ENCODE measurements around the gene THAP5. TPM values are rescaled to one million over a fixed set of nuclear protein-coding genes. Genes with fewer than 3 reads are reported as not detected.
"Not testable (repeated sequence)": the region's sequence is repeated elsewhere in the genome, so short reads cannot be mapped to it uniquely, and the experiment has no call there.

Gene THAP5
- total RNA-seq, 4 donors from 2014 or later: 30.8 to 41.7 (median 36.2) TPM

- ATAC-seq: no peak
- H3K27me3 ChIP-seq: no peaks in the 10 kb centered on the region
Observed at GRCh38 chr7:108565987-108566386, 3.5 kb downstream of the THAP5 start.

DNA sequence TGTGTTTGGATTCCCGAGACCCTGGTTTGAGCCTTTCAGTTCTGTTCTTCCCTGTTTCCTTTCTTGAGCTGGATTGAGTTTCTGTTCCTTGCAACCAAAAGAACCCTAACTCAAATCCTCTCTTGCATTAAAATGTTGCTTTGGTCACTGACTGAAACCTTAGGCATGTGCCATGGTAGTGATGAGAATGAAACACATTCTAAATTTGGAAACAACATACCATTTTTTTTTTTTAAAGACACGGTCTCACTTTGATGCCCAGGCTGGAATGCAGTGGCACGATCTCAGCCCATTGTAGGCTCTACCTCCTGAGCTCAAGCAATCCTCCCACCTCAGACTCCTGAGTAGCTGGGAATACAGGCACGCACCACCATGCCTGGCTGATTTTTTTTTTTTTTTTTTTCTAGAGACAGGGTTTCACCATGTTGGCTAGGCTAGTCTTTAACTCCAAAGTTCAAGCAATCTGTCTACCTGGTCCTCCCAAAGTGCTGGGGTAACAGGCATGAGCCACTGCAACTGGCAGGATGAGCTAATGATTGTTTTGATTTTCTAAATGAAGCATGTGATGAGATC lies 8.4 kb downstream of the THAP5 start:
- TF ChIP-seq POLR2AphosphoS5 (IDR thresholded peaks at IDR 0.05) (no peak), POLR2A (IDR thresholded peaks at IDR 0.05) (no peak), EP300 (IDR thresholded peaks at IDR 0.05) (no peak)
- TF ChIP-seq, protein P1, sequence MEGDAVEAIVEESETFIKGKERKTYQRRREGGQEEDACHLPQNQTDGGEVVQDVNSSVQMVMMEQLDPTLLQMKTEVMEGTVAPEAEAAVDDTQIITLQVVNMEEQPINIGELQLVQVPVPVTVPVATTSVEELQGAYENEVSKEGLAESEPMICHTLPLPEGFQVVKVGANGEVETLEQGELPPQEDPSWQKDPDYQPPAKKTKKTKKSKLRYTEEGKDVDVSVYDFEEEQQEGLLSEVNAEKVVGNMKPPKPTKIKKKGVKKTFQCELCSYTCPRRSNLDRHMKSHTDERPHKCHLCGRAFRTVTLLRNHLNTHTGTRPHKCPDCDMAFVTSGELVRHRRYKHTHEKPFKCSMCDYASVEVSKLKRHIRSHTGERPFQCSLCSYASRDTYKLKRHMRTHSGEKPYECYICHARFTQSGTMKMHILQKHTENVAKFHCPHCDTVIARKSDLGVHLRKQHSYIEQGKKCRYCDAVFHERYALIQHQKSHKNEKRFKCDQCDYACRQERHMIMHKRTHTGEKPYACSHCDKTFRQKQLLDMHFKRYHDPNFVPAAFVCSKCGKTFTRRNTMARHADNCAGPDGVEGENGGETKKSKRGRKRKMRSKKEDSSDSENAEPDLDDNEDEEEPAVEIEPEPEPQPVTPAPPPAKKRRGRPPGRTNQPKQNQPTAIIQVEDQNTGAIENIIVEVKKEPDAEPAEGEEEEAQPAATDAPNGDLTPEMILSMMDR (IDR thresholded peaks at IDR 0.05): no peak
- H3K36me3 ChIP-seq: peaks cover 0 to 37% of the 10 kb centered on the region in 2 donors
- no peaks in the 10 kb centered on the region for H3K4me1 ChIP-seq
- peaks cover 0 to 19% (median 0%) of the 10 kb centered on the region in 3 donors for H3K9me3 ChIP-seq
- ATAC-seq: no peak
- 84 to 100% methylated on average over 3 to 4 of the region's 4 CpGs for WGBS, 2 donors (ENCODE audit: low coverage in 1 of 2)
- H3K27me3 ChIP-seq: no peaks in the 10 kb centered on the region
- H3K4me3 ChIP-seq: no peak overlapping the region
- H3K27ac ChIP-seq: no peak overlapping the region

More at GRCh38 chr7:108565987-108566386, 3.5 kb downstream of the THAP5 start:
- no peak overlapping the region for H3K4me3 ChIP-seq
- peaks cover 0 to 32% of the 10 kb centered on the region in 2 donors for H3K36me3 ChIP-seq
- H3K4me1 ChIP-seq: peaks cover under 1 to 27% (median 8%) of the 10 kb centered on the region in 3 donors
- no peak overlapping the region for H3K27ac ChIP-seq
- TF ChIP-seq POLR2AphosphoS5 (IDR thresholded peaks at IDR 0.05) (no peak), EP300 (IDR thresholded peaks at IDR 0.05) (no peak), POLR2A (IDR thresholded peaks at IDR 0.05) (no peak)
- TF ChIP-seq, protein P1 (IDR thresholded peaks at IDR 0.05): no peak
- no peaks in the 10 kb centered on the region for H3K9me3 ChIP-seq

- Histone ChIP-seq H3K27me3 (no peaks in the 10 kb centered on the region), H3K36me3 (peaks cover 0 to 20% of the 10 kb centered on the region in 2 donors), H3K27ac (no peak overlapping the region), H3K4me1 (no peaks in the 10 kb centered on the region), H3K4me3 (no peak overlapping the region), H3K9me3 (peaks cover 0 to 21% (median 0%) of the 10 kb centered on the region in 3 donors)
- no peak for ATAC-seq
- WGBS, 2 donors (ENCODE audit: low coverage in 1 of 2): 90 to 94% methylated on average over 4 of the region's 4 CpGs
- TF ChIP-seq POLR2A (IDR thresholded peaks at IDR 0.05) (no peak), POLR2AphosphoS5 (IDR thresholded peaks at IDR 0.05) (no peak), EP300 (IDR thresholded peaks at IDR 0.05) (no peak)
- TF ChIP-seq, protein P1 (IDR thresholded peaks at IDR 0.05): no peak
Observed at GRCh38 chr7:108559253-108559652, 10.3 kb downstream of the THAP5 start.

DNA sequence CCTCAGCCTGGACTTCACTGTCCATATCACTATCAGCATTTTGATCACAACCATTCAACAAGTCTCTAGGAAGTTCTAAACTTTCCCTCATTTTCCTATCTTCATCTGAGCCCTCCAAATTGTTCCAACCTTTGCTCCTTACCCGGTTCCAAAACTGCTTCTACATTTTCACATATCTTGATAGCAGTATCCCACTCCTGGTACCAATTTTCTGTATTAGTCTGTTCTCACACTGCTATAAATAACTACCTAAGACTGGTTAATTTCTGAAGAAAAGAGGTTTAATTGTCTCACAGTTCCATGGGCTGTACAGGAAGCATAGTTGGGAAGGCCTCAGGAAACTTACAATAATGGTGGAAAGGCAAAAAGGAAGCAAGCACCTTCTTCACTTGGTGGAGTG lies 11.9 kb downstream of the THAP5 start:
- TF ChIP-seq POLR2A (IDR thresholded peaks at IDR 0.05) (no peak), POLR2AphosphoS5 (IDR thresholded peaks at IDR 0.05) (no peak), EP300 (IDR thresholded peaks at IDR 0.05) (no peak)
- TF ChIP-seq, protein P1 (IDR thresholded peaks at IDR 0.05): no peak
- no peak overlapping the region for H3K4me3 ChIP-seq
- no peak overlapping the region for H3K27ac ChIP-seq
- peaks cover 0 to 13% of the 10 kb centered on the region in 2 donors for H3K36me3 ChIP-seq
- no peaks in the 10 kb centered on the region for H3K27me3 ChIP-seq
- H3K4me1 ChIP-seq: no peaks in the 10 kb centered on the region
- H3K9me3 ChIP-seq: peaks cover 0 to 21% (median 0%) of the 10 kb centered on the region in 3 donors
- ATAC-seq: no peak
- WGBS, 2 donors (ENCODE audit: low coverage in 1 of 2): 89% methylated on average over 1 of the region's 1 CpG; no CpG with 5 or more reads in 1 of the 2 donors

DNA sequence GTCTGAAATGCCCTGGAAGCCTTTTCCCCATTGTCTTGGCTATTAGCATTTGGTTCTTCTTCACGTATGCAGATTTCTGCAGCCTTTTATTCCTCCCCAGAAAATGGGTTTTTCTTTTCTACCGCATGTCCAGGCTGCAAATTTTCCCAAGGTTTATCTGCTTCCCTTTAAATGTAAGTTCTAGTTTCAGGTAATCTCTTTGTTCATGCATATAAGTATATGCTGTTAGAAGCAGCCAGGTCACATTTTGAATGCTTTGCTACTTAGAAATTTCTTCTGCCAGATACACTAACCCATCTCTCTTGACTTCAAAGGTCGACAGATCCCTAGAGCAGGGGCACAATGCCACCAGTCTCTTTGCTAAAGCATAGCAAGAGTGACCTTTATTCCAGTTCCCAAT lies 12.3 kb downstream of the THAP5 start:
- Histone ChIP-seq H3K36me3 (peaks cover 0 to 13% of the 10 kb centered on the region in 2 donors), H3K4me3 (no peak overlapping the region), H3K27ac (no peak overlapping the region), H3K4me1 (no peaks in the 10 kb centered on the region), H3K27me3 (no peaks in the 10 kb centered on the region), H3K9me3 (peaks cover 0 to 21% (median 0%) of the 10 kb centered on the region in 3 donors)
- no peak for TF ChIP-seq POLR2AphosphoS5 (IDR thresholded peaks at IDR 0.05)
- TF ChIP-seq, protein P1 (IDR thresholded peaks at IDR 0.05): no peak
- TF ChIP-seq EP300 (IDR thresholded peaks at IDR 0.05): no peak
- no peak for TF ChIP-seq POLR2A (IDR thresholded peaks at IDR 0.05)
- no peak for ATAC-seq
- WGBS, 2 donors (ENCODE audit: low coverage in 1 of 2): 93 to 100% methylated on average over 2 to 3 of the region's 3 CpGs

DNA sequence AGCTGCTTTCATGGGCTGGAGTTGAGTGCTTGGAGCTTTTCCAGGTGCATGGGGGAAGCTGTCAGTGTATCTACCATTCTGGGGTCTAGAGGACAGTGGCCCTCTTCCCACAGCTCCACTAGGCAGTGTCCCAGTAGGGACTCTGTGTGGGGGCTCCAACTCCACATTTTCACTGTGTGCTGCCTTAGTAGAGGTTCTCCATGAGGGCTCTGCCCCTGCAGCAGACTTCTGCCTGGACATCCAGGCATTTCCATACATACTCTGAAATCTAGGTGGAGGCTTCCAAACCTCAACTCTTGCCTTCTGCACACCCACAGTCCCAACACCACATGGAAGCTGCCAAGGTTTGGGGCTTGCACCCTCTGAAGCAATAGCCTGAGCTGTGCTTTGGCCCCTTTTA lies 12.8 kb downstream of the THAP5 start:
- H3K36me3 ChIP-seq: peaks cover 0 to 12% of the 10 kb centered on the region in 2 donors
- ATAC-seq, H3K27ac ChIP-seq, H3K27me3 ChIP-seq, H3K4me3 ChIP-seq, H3K4me1 ChIP-seq: not testable (repeated sequence)
- peaks cover 0 to 21% (median 0%) of the 10 kb centered on the region in 3 donors for H3K9me3 ChIP-seq

DNA sequence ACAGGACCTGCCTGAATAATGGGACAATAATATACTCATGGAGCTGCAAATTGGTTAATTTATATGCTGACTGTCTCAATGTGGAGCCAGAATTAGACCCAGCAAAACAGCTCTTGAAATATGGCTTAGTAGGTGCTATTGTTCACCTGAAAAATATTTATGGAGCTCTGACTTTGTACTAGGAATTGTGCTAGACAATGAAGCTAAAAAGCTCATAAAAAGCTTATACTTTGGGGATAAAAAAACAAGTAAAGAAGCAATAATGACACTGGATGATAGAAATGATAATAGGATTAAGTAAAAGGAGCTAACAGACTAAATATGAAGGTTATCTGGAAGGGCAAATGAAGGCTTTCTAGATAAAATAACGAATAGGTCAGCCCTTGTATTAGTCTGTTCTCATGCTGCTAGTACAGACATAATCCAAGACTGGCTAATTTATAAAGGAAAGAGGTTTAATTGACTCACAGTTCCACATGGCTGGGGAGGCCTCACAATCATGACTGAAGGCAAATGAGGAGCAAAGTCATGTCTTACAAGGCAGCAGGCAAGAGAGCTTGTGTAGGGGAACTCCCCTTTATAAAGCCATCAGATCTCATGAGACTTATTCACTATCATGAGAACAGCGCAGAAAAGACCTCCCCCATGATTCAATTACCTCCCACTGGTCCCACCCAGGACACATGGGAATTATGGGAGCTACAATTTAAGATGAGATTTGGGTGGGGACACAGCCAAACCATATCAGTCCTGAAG lies 21.2 kb downstream of the THAP5 start:
- not testable (repeated sequence) for H3K27me3 ChIP-seq, H3K36me3 ChIP-seq, H3K4me3 ChIP-seq, H3K4me1 ChIP-seq, H3K9me3 ChIP-seq, H3K27ac ChIP-seq, ATAC-seq
- 71 to 88% methylated on average over 1 to 2 of the region's 2 CpGs for WGBS, 2 donors (ENCODE audit: low coverage in 1 of 2)

All from gastroesophageal sphincter (tissue), 4 donors.